Measurements from ENCODE around the gene SIRT4. TPM values are rescaled to one million over a fixed set of nuclear protein-coding genes. Genes with fewer than 3 reads are reported as not detected.
"Not testable (repeated sequence)": the region's sequence is repeated elsewhere in the genome, so short reads cannot be mapped to it uniquely, and the experiment has no call there.

SIRT4 gene
- total RNA-seq, 1 experiment from 2014 or later: 2.1 TPM

- Histone ChIP-seq H3K36me3 (ENCODE audit: control insufficient read depth, insufficient read depth, low read length) (no peaks in the 10 kb centered on the region), H3K27me3 (replicated peaks; ENCODE audit: control insufficient read depth, insufficient read depth, low read length) (no peaks in the 10 kb centered on the region), H3K9me3 (peaks cover 5% of the 10 kb centered on the region), H3K4me1 (no peaks in the 10 kb centered on the region), H3K4me3 (ENCODE audit: low read depth, low read length) (no peak overlapping the region)
- intact Hi-C loops (cut with micrococcal nuclease; ENCODE audit: unreplicated experiment): no loop called here
- H3K4me1 Mint-ChIP-seq (ENCODE audit: low read depth, unreplicated experiment): peaks cover under 1% of the 10 kb centered on the region
- DNase-seq: no peak
- H3K9me3 Mint-ChIP-seq (ENCODE audit: unreplicated experiment): peaks cover 10% of the 10 kb centered on the region
- BruUV-seq (replicated peaks): no TSS peak
- POLR2A ChIA-PET: no interaction called here
- no peaks in the 10 kb centered on the region for H3K27me3 Mint-ChIP-seq (ENCODE audit: insufficient read depth, unreplicated experiment)
- no peak for TF ChIP-seq CTCF (IDR thresholded peaks at IDR 0.05; ENCODE audit: insufficient read depth in 1 of 2, low read depth in 1 of 2, low read length in 1 of 2, severe bottlenecking in 1 of 2, unreplicated experiment in 1 of 2)
- no peak overlapping the region for H3K27ac Mint-ChIP-seq (ENCODE audit: unreplicated experiment)
- CTCF ChIA-PET: interaction anchor here (0.8 kb wide), 1 partner anchor 17 kb away, joined by 3 read pairs; no protein-coding TSS in a partner anchor
- no peak overlapping the region for H3K4me3 Mint-ChIP-seq (ENCODE audit: unreplicated experiment)
- no peaks in the 10 kb centered on the region for H3K36me3 Mint-ChIP-seq (ENCODE audit: insufficient read depth, unreplicated experiment)
Measured at GRCh38 chr12:120331390-120331789, 29.3 kb downstream of the SIRT4 start.

- Mint-ChIP-seq H3K4me1 (ENCODE audit: low read depth, unreplicated experiment) (no peaks in the 10 kb centered on the region), H3K4me3 (ENCODE audit: unreplicated experiment) (no peak overlapping the region), H3K27ac (ENCODE audit: unreplicated experiment) (no peak overlapping the region), H3K9me3 (ENCODE audit: unreplicated experiment) (peaks cover 16% of the 10 kb centered on the region), H3K27me3 (ENCODE audit: insufficient read depth, unreplicated experiment) (no peaks in the 10 kb centered on the region), H3K36me3 (ENCODE audit: insufficient read depth, unreplicated experiment) (no peaks in the 10 kb centered on the region)
- Histone ChIP-seq H3K27me3 (replicated peaks; ENCODE audit: control insufficient read depth, insufficient read depth, low read length) (no peaks in the 10 kb centered on the region), H3K36me3 (ENCODE audit: control insufficient read depth, insufficient read depth, low read length) (no peaks in the 10 kb centered on the region), H3K4me1 (no peaks in the 10 kb centered on the region), H3K9me3 (peaks cover 12% of the 10 kb centered on the region), H3K4me3 (ENCODE audit: low read depth, low read length) (no peak overlapping the region)
- CTCF ChIA-PET: interaction anchor here (0.8 kb wide), 1 partner anchor 17 kb away, joined by 3 read pairs; no protein-coding TSS in a partner anchor
- intact Hi-C loops (cut with micrococcal nuclease; ENCODE audit: unreplicated experiment): no loop called here
- no TSS peak for BruUV-seq (replicated peaks)
- POLR2A ChIA-PET: no interaction called here
- DNase-seq: no peak
- TF ChIP-seq CTCF (IDR thresholded peaks at IDR 0.05; ENCODE audit: insufficient read depth in 1 of 2, low read depth in 1 of 2, low read length in 1 of 2, severe bottlenecking in 1 of 2, unreplicated experiment in 1 of 2): no peak
Measured at GRCh38 chr12:120332041-120332440, 29.9 kb downstream of the SIRT4 start.

GRCh38 chr12:120332523-120332922 lies 30.4 kb downstream of the SIRT4 start:
- DNase-seq: no peak
- BruUV-seq (replicated peaks): no TSS peak
- POLR2A ChIA-PET: interaction anchor here (0.7 kb wide), 1 partner anchor 67 kb away, joined by 9 read pairs; the partner anchor contains the start of gene PXN
- intact Hi-C loops (cut with micrococcal nuclease; ENCODE audit: unreplicated experiment): no loop called here
- Mint-ChIP-seq H3K9me3 (ENCODE audit: unreplicated experiment) (peaks cover 21% of the 10 kb centered on the region), H3K36me3 (ENCODE audit: insufficient read depth, unreplicated experiment) (peaks cover 4% of the 10 kb centered on the region), H3K4me1 (ENCODE audit: low read depth, unreplicated experiment) (no peaks in the 10 kb centered on the region), H3K27me3 (ENCODE audit: insufficient read depth, unreplicated experiment) (no peaks in the 10 kb centered on the region), H3K4me3 (ENCODE audit: unreplicated experiment) (no peak overlapping the region), H3K27ac (ENCODE audit: unreplicated experiment) (no peak overlapping the region)
- peaks cover 16% of the 10 kb centered on the region for H3K9me3 ChIP-seq
- CTCF ChIA-PET: interaction anchor here (0.7 kb wide), 1 partner anchor 328 kb away, joined by 6 read pairs; no protein-coding TSS in a partner anchor
- no peaks in the 10 kb centered on the region for H3K27me3 ChIP-seq (replicated peaks; ENCODE audit: control insufficient read depth, insufficient read depth, low read length)
- TF ChIP-seq CTCF (IDR thresholded peaks at IDR 0.05; ENCODE audit: insufficient read depth in 1 of 2, low read depth in 1 of 2, low read length in 1 of 2, severe bottlenecking in 1 of 2, unreplicated experiment in 1 of 2): no peak
- no peaks in the 10 kb centered on the region for H3K4me1 ChIP-seq
- no peak overlapping the region for H3K4me3 ChIP-seq (ENCODE audit: low read depth, low read length)
- no peaks in the 10 kb centered on the region for H3K36me3 ChIP-seq (ENCODE audit: control insufficient read depth, insufficient read depth, low read length)

GRCh38 chr12:120335447-120335846 lies 33.3 kb downstream of the SIRT4 start:
- peak in 1 of 2 experiments; percentile 25 for DNase-seq
- H3K4me3 Mint-ChIP-seq (ENCODE audit: unreplicated experiment); POLR2A ChIA-PET; intact Hi-C loops (cut with micrococcal nuclease; ENCODE audit: unreplicated experiment); H3K36me3 Mint-ChIP-seq (ENCODE audit: insufficient read depth, unreplicated experiment); H3K4me1 Mint-ChIP-seq (ENCODE audit: low read depth, unreplicated experiment); H3K36me3 ChIP-seq (ENCODE audit: control insufficient read depth, insufficient read depth, low read length); H3K4me3 ChIP-seq (ENCODE audit: low read depth, low read length); BruUV-seq (replicated peaks); CTCF ChIA-PET; H3K4me1 ChIP-seq; H3K27me3 Mint-ChIP-seq (ENCODE audit: insufficient read depth, unreplicated experiment); H3K27ac Mint-ChIP-seq (ENCODE audit: unreplicated experiment); H3K27me3 ChIP-seq (replicated peaks; ENCODE audit: control insufficient read depth, insufficient read depth, low read length): not testable (repeated sequence)
- H3K9me3 ChIP-seq: peaks cover 27% of the 10 kb centered on the region
- H3K9me3 Mint-ChIP-seq (ENCODE audit: unreplicated experiment): peaks cover 37% of the 10 kb centered on the region

GRCh38 chr12:120336392-120336791 lies 34.3 kb downstream of the SIRT4 start:
- H3K27me3 Mint-ChIP-seq (ENCODE audit: insufficient read depth, unreplicated experiment); CTCF ChIA-PET: not testable (repeated sequence)

More at GRCh38 chr12:120336392-120336791, 34.3 kb downstream of the SIRT4 start:
- H3K4me3 ChIP-seq (ENCODE audit: low read depth, low read length); intact Hi-C loops (cut with micrococcal nuclease; ENCODE audit: unreplicated experiment); H3K4me1 ChIP-seq; H3K36me3 ChIP-seq (ENCODE audit: control insufficient read depth, insufficient read depth, low read length); H3K27ac Mint-ChIP-seq (ENCODE audit: unreplicated experiment); H3K27me3 ChIP-seq (replicated peaks; ENCODE audit: control insufficient read depth, insufficient read depth, low read length); POLR2A ChIA-PET; H3K36me3 Mint-ChIP-seq (ENCODE audit: insufficient read depth, unreplicated experiment); DNase-seq; BruUV-seq (replicated peaks); H3K4me1 Mint-ChIP-seq (ENCODE audit: low read depth, unreplicated experiment); H3K4me3 Mint-ChIP-seq (ENCODE audit: unreplicated experiment): not testable (repeated sequence)
- H3K9me3 Mint-ChIP-seq (ENCODE audit: unreplicated experiment): peaks cover 37% of the 10 kb centered on the region
- peaks cover 27% of the 10 kb centered on the region for H3K9me3 ChIP-seq

Data from Caco-2 (cell line).